Hepatocyte (in vitro differentiated cells): ENCODE measurements around the gene HELZ2. TPM values are rescaled to one million over a fixed set of nuclear protein-coding genes. Genes with fewer than 3 reads are reported as not detected.

Experiments
- DNase-seq: peaks from one replicate; pipeline ENCODE4 v3.0.0-alpha.2; 2016; ENCODE audit warnings: low spot score
- H2AFZ ChIP-seq: fragments of 200-600 bp; sonication (generic); 2 replicates; pipeline ENCODE4 v1.6.0; 2016; ENCODE audit warnings: antibody characterized with exemption, mild to moderate bottlenecking
- H3K27ac ChIP-seq: fragments of 200-600 bp; sonication (generic); 2 replicates; pipeline ENCODE4 v1.5.1; 2016; ENCODE audit warnings: mild to moderate bottlenecking
- H3K27me3 ChIP-seq: fragments of 200-600 bp; sonication (generic); 2 replicates; pipeline ENCODE4 v1.6.1; 2016
- H3K36me3 ChIP-seq: fragments of 200-600 bp; sonication (generic); replicated peaks from 2 replicates; pipeline ENCODE4 v1.5.1; 2016; ENCODE audit warnings: low read depth; ENCODE audit not compliant: insufficient read depth
- H3K4me1 ChIP-seq: fragments of 200-600 bp; sonication (generic); 2 replicates; pipeline ENCODE4 v1.5.1; 2016; ENCODE audit warnings: mild to moderate bottlenecking, moderate library complexity; ENCODE audit not compliant: insufficient read depth
- H3K4me2 ChIP-seq: fragments of 200-600 bp; sonication (generic); 2 replicates; pipeline ENCODE4 v1.6.0; 2016
- H3K4me3 ChIP-seq: fragments of 200-600 bp; sonication (generic); 2 replicates; pipeline ENCODE4 v1.5.1; 2016; ENCODE audit warnings: mild to moderate bottlenecking
- H3K79me2 ChIP-seq: fragments of 200-600 bp; sonication (generic); 2 replicates; pipeline ENCODE4 v1.6.0; 2017; ENCODE audit warnings: mild to moderate bottlenecking
- H3K9me2 ChIP-seq: fragments of 200-600 bp; sonication (generic); replicated peaks from 2 replicates; pipeline ENCODE4 v1.6.0; 2017; ENCODE audit warnings: mild to moderate bottlenecking; ENCODE audit not compliant: insufficient read depth
- H3K9me3 ChIP-seq: fragments of 200-600 bp; sonication (generic); 2 replicates; pipeline ENCODE4 v1.5.1; 2016; ENCODE audit warnings: low read depth, mild to moderate bottlenecking
- H4K20me1 ChIP-seq: fragments of 200-600 bp; sonication (generic); 2 replicates; pipeline ENCODE4 v1.6.0; 2016; ENCODE audit warnings: mild to moderate bottlenecking; ENCODE audit not compliant: insufficient read depth, poor library complexity, severe bottlenecking
- CTCF ChIP-seq: fragments of 200-600 bp; sonication (generic); IDR thresholded peaks from 2 replicates; pipeline ENCODE4 v1.5.1; 2016; ENCODE audit warnings: antibody characterized with exemption, mild to moderate bottlenecking; ENCODE audit not compliant: poor library complexity
- EZH2 ChIP-seq: fragments of 200-600 bp; sonication (generic); IDR thresholded peaks from 2 replicates; pipeline ENCODE4 v1.6.1; 2016; ENCODE audit warnings: antibody characterized with exemption, mild to moderate bottlenecking, borderline replicate concordance
- EZH2phosphoT487 ChIP-seq: fragments of 200-600 bp; sonication (generic); IDR thresholded peaks from one replicate; pipeline ENCODE4 v1.6.1; 2018; ENCODE audit warnings: antibody characterized with exemption, mild to moderate bottlenecking, low read depth, moderate library complexity; ENCODE audit not compliant: unreplicated experiment, severe bottlenecking
- WGBS: methylation state at CpG from one replicate; pipeline ENCODE4 v1.1.6; 2016; ENCODE audit warnings: low lambda C conversion rate; ENCODE audit errors: missing lambda C conversion rate; 5-methylcytosine and 5-hydroxymethylcytosine counted together
- polyA plus RNA-seq: library from polyadenylated mRNA; unstranded; fragments of >200 nt; fragmentation: Nextera tagmentation; extraction: Ambion mirVana; gene quantifications from 2 replicates; pipeline ENCODE4 v1.2.1, GENCODE V29; 2016
- total RNA-seq: library from RNA; depleted of rRNA; stranded (reverse); fragments of >200 nt; gene quantifications from 2 replicates; pipeline ENCODE4 v1.2.3, GENCODE V29; 2014

The HELZ2 gene
- total and polyA plus RNA-seq, 2 experiments from 2014 or later = 4.6 to 17.0 TPM

GRCh38 chr20:63586797-63587196 is 12.8 kb upstream of the HELZ2 start:
- Histone ChIP-seq H2AFZ (no peak overlapping the region), H3K79me2 (no peaks in the 10 kb centered on the region), H3K9me2 (no peaks in the 10 kb centered on the region), H3K4me2 (no peak overlapping the region), H4K20me1 (no peaks in the 10 kb centered on the region), H3K36me3 (no peaks in the 10 kb centered on the region), H3K27ac (no peak overlapping the region), H3K4me1 (no peaks in the 10 kb centered on the region), H3K27me3 (no peaks in the 10 kb centered on the region), H3K4me3 (no peak overlapping the region), H3K9me3 (no peaks in the 10 kb centered on the region)
- no peak for TF ChIP-seq EZH2
- no peak for TF ChIP-seq EZH2phosphoT487
- TF ChIP-seq CTCF = no peak
- WGBS = 95% methylated on average over 16 of the region's 17 CpGs
- no peak for DNase-seq

- Histone ChIP-seq H3K9me3 (no peaks in the 10 kb centered on the region), H3K27ac (no peak overlapping the region)
Measured at GRCh38 chr20:63585616-63586565, 11.9 kb upstream of the HELZ2 start.

GRCh38 chr20:63582382-63583063 is 8.5 kb upstream of the HELZ2 start:
- TF ChIP-seq EZH2 = no peak
- no peak for TF ChIP-seq CTCF
- no peak for TF ChIP-seq EZH2phosphoT487

More at GRCh38 chr20:63585616-63586565, 11.9 kb upstream of the HELZ2 start:
- Histone ChIP-seq H3K4me3 (no peak overlapping the region), H3K4me2 (no peak overlapping the region), H3K36me3 (no peaks in the 10 kb centered on the region), H4K20me1 (no peaks in the 10 kb centered on the region), H3K4me1 (no peaks in the 10 kb centered on the region), H2AFZ (no peak overlapping the region), H3K79me2 (no peaks in the 10 kb centered on the region), H3K9me2 (no peaks in the 10 kb centered on the region), H3K27me3 (no peaks in the 10 kb centered on the region)
- no peak for DNase-seq
- WGBS = 93% methylated on average over 22 of the region's 22 CpGs
- TF ChIP-seq EZH2phosphoT487 (no peak), CTCF (no peak), EZH2 (no peak)

More at GRCh38 chr20:63582382-63583063, 8.5 kb upstream of the HELZ2 start:
- H3K4me2 ChIP-seq = no peak overlapping the region
- no peaks in the 10 kb centered on the region for H3K36me3 ChIP-seq
- H3K4me1 ChIP-seq = no peaks in the 10 kb centered on the region
- no peak overlapping the region for H2AFZ ChIP-seq
- H3K9me2 ChIP-seq = no peaks in the 10 kb centered on the region
- H3K27me3 ChIP-seq = no peaks in the 10 kb centered on the region
- no peaks in the 10 kb centered on the region for H4K20me1 ChIP-seq
- H3K9me3 ChIP-seq = no peaks in the 10 kb centered on the region
- 90% methylated on average over 23 of the region's 23 CpGs for WGBS
- DNase-seq = no peak
- no peak overlapping the region for H3K4me3 ChIP-seq
- H3K79me2 ChIP-seq = no peaks in the 10 kb centered on the region
- no peak overlapping the region for H3K27ac ChIP-seq
